GM12891 (cell line): ENCODE data around the gene SPACA4. TPM values are rescaled to one million over a fixed set of nuclear protein-coding genes. Genes with fewer than 3 reads are reported as not detected.

ENCODE experiments used
- DNase-seq: peaks from one replicate; pipeline ENCODE4 v3.0.0; 2011; ENCODE audit warnings: low spot score; ENCODE audit not compliant: insufficient read length
- FAIRE-seq: peaks from 2 replicates; lab custom pipeline; 2011; peaks lifted over from hg19 to GRCh38; lab: Jason Lieb, UNC
- PAX5 ChIP-seq: IDR thresholded peaks from 2 replicates; pipeline ENCODE4 v1.6.1; 2011; ENCODE audit warnings: low read length, moderate library complexity, mild to moderate bottlenecking; ENCODE audit not compliant: insufficient read depth, severe bottlenecking
- POLR2A ChIP-seq: IDR thresholded peaks from 2 replicates; pipeline ENCODE4 v1.6.1; 2011; ENCODE audit warnings: low read depth, low read length, control low read depth
- POLR2AphosphoS5 ChIP-seq: IDR thresholded peaks from 2 replicates; pipeline ENCODE4 v1.6.1; 2011; ENCODE audit warnings: low read depth, low read length, control low read depth
- POU2F2 ChIP-seq: IDR thresholded peaks from 2 replicates; pipeline ENCODE4 v1.6.1; 2011; ENCODE audit warnings: low read depth, mild to moderate bottlenecking, control low read depth, low read length, moderate library complexity
- SPI1 ChIP-seq: IDR thresholded peaks from 2 replicates; pipeline ENCODE4 v1.6.1; 2011; ENCODE audit warnings: low read depth, low read length, control low read depth
- TAF1 ChIP-seq: IDR thresholded peaks from 2 replicates; pipeline ENCODE4 v1.6.1; 2011; ENCODE audit warnings: low read depth, low read length, control low read depth
- polyA plus RNA-seq: library from polyadenylated mRNA; unstranded; fragments of >200 nt; gene quantifications from one replicate; pipeline ENCODE4 v1.2.1, GENCODE V29; 2012; ENCODE audit warnings: low read depth, missing spikeins, inconsistent platforms; ENCODE audit not compliant: missing spikeins

Gene SPACA4
- not detected for polyA plus RNA-seq

- DNase-seq (no peak), FAIRE-seq (no peak)
- TF ChIP-seq PAX5 (no peak), POLR2A (no peak), SPI1 (no peak), POLR2AphosphoS5 (no peak), TAF1 (no peak), POU2F2 (no peak)
Measured at GRCh38 chr19:48606463-48607358, at the start of gene SPACA4. SPACA4 (plus strand) TSS chr19:48606742; CDS start chr19:48606979, 237 bp downstream.

- DNase-seq (no peak), FAIRE-seq (no peak)
- TF ChIP-seq POLR2A = no peak
- TF ChIP-seq SPI1 = no peak
- TF ChIP-seq POLR2AphosphoS5 = no peak
- no peak for TF ChIP-seq TAF1
- TF ChIP-seq POU2F2 = no peak
- no peak for TF ChIP-seq PAX5
Measured at GRCh38 chr19:48556825-48557224, 49.7 kb upstream of the SPACA4 start.

GRCh38 chr19:48558018-48558684, 48.4 kb upstream of the SPACA4 start:
- TF ChIP-seq SPI1 (no peak), PAX5 (no peak), POLR2AphosphoS5 (no peak), POLR2A (no peak), TAF1 (no peak), POU2F2 (no peak)
- no peak for FAIRE-seq
- no peak for DNase-seq

GRCh38 chr19:48560095-48560530, 46.4 kb upstream of the SPACA4 start:
- TF ChIP-seq PAX5 (no peak), POU2F2 (no peak), TAF1 (no peak), SPI1 (no peak), POLR2AphosphoS5 (no peak), POLR2A (no peak)
- DNase-seq (no peak), FAIRE-seq (no peak)

GRCh38 chr19:48561412-48561811, 45.1 kb upstream of the SPACA4 start:
- DNase-seq = no peak
- no peak for FAIRE-seq
- no peak for TF ChIP-seq POU2F2
- no peak for TF ChIP-seq POLR2A
- TF ChIP-seq TAF1 = no peak
- no peak for TF ChIP-seq POLR2AphosphoS5
- no peak for TF ChIP-seq PAX5
- TF ChIP-seq SPI1 = no peak

- no peak for DNase-seq
- no peak for FAIRE-seq
- TF ChIP-seq POLR2AphosphoS5 = no peak
- TF ChIP-seq SPI1 = no peak
- no peak for TF ChIP-seq PAX5
- TF ChIP-seq TAF1 = no peak
- TF ChIP-seq POU2F2 = no peak
- TF ChIP-seq POLR2A = no peak
Measured at GRCh38 chr19:48565090-48565489, 41.5 kb upstream of the SPACA4 start.

- FAIRE-seq = no peak
- DNase-seq = no peak
- TF ChIP-seq SPI1 (no peak), POU2F2 (no peak), TAF1 (no peak), POLR2AphosphoS5 (no peak), PAX5 (no peak), POLR2A (no peak)
Measured at GRCh38 chr19:48568345-48568886, 38.1 kb upstream of the SPACA4 start.

GRCh38 chr19:48569814-48570213, 36.7 kb upstream of the SPACA4 start:
- FAIRE-seq (no peak), DNase-seq (no peak)
- TF ChIP-seq POU2F2 (no peak), PAX5 (no peak), SPI1 (no peak), POLR2A (no peak), TAF1 (no peak), POLR2AphosphoS5 (no peak)
